OCI-LY1 (cell line): Measurements from ENCODE around the gene MYH16.

Source experiments
- CTCF ChIP-seq: fragments of 200-600 bp; sonication (generic), shearing (Covaris generic); IDR thresholded peaks from 2 replicates; pipeline ENCODE4 v1.5.1; 2017; ENCODE audit warnings: mild to moderate bottlenecking, antibody characterized with exemption, low read length, moderate library complexity, mixed read lengths
- EZH2 ChIP-seq: fragments of 200-600 bp; sonication (generic), shearing (Covaris generic); IDR thresholded peaks from 2 replicates; pipeline ENCODE4 v1.8.0; 2017; ENCODE audit warnings: borderline replicate concordance, mixed run types, mild to moderate bottlenecking, antibody characterized with exemption, low read length, moderate library complexity, mixed read lengths

- TF ChIP-seq CTCF (no peak), EZH2 (no peak)
Observed at GRCh38 chr7:99293167-99293566, 20.5 kb downstream of the MYH16 start.
